Keratinocyte (primary cell): ENCODE data around the gene MYBPH.

Source experiments
- CTCF ChIP-seq, 3 experiments: IDR thresholded peaks in 1 of 3; conservative IDR thresholded peaks in 1 of 3; optimal IDR thresholded peaks in 1 of 3; 2 replicates in 2 of 3; 3 replicates in 1 of 3; pipeline versions ENCODE3 to v1.5.1; 2011; ENCODE audit warnings: low read length in 3 of 3, mild to moderate bottlenecking in 3 of 3, moderate library complexity in 2 of 3, control low read depth in 1 of 3, inconsistent platforms in 1 of 3; ENCODE audit not compliant: insufficient read depth in 2 of 3; ENCODE audit errors: extremely low read depth in 1 of 3
- EZH2 ChIP-seq: IDR thresholded peaks from one replicate; pipeline ENCODE4 v1.6.1; 2012; ENCODE audit warnings: inconsistent platforms, mild to moderate bottlenecking, low read length, moderate library complexity

- no peak for TF ChIP-seq CTCF (optimal IDR thresholded peaks at IDR 0.05 in 1 of 3, IDR thresholded peaks at IDR 0.05 in 1 of 3, conservative IDR thresholded peaks at IDR 0.05 in 1 of 3; ENCODE audit: extremely low read depth in 1 of 3, insufficient read depth in 2 of 3, low read length in 3 of 3)
- TF ChIP-seq EZH2, result no peak
Measured at GRCh38 chr1:203142684-203143408, 32.8 kb downstream of the MYBPH start.
